HG03342 (cell line): ENCODE data around the gene CA4.

Experiments used
- ATAC-seq: cut with Tn5 transposase; IDR thresholded peaks from one replicate; pipeline ENCODE4 v1.9.1; 2021; ENCODE audit warnings: mild to moderate bottlenecking, moderate library complexity; ENCODE audit not compliant: unreplicated experiment

Gene CA4

DNA sequence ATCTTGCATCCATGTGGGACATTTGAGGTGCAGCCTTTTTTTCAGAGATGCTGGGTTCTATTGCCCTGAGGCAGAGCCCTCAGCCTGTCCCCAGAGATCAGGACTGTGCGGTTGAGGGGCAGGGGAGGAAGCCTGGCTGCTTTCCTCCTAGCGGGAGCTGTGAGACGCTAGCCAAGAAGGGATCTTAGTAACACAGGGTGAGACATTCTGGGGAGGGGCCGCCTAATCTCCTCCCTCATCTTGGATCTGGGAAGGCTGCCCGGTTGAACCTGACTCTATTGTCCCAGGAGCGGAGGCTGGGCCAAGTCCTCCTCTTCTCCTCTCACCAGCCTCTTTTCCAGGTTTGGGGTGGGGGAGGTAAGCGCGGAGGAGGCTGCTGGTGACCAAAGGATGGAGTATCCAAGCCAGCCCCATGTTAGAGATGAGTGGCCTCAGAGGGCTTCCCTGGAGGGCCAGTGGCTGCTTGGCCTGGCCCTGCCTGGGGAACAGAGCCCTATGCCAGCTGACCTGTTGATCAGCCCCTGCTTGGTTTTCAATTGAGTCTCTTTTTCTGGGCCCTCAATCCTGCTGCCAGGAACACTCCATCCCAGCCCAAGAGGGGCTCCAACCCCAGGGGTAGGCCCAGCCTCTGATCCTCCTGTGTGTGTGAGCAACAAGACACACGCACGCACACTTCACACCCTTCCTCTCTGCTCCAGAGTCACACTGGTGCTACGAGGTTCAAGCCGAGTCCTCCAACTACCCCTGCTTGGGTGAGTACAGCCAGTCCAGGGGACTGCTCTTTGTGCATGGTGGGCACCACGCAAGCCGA is 5.0 kb downstream of the CA4 start:
- no peak for ATAC-seq

DNA sequence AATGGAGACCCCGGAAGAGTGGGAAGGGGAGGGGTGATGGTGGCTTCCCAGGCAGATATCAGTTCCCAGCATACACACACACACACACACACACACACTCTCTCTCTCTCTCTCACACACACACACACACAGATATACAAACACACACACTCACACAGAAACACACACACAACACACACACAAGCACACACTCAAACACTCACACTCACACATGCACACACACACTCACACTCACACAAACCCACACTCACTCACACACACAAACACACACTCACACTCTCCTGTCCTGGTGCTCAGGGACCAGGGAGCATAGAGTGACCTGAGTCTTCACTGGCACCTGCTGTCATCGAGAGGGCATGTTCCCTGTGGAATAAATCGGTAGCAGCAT is 5.6 kb downstream of the CA4 start:
- ATAC-seq = no peak

DNA sequence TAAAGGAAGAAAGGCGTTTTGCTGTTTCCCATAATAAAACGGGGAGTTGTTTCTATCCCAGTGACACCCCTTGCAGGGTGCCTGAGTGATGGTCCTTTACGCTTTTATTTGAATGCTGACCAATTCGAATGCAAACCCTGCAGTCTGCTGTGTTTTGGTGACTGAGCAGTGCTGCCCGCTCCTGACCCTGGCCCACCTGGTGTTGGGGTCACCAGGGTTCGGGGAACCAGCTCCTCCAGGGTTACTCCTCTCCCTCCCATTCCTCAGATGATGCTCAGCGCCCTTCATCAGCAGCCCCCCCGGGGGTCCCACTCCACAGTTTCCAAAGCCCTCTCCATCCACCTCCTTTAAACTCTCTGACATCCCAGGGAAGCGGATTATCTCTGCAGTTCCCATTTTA is 6.0 kb downstream of the CA4 start:
- no peak for ATAC-seq

DNA sequence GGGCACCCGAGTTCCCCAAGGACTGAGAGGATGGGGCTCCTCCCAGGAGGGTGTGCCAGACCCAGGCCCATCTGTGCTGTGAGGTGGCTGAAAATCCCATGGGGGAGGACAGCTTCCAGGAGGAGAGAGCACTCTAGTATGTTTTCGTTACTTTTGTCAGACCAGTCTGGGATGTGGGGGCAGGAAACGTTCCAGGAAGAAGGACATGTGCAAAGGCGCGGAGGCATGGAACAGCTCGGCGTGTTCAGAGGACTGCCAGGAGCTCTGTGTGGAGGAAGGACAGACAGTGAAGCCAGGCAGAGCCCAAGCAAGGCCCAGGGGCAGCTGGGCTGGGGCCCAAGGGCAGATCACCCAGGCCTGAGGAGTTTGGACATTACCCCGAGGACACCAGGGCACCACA is 7.0 kb downstream of the CA4 start:
- ATAC-seq = no peak

DNA sequence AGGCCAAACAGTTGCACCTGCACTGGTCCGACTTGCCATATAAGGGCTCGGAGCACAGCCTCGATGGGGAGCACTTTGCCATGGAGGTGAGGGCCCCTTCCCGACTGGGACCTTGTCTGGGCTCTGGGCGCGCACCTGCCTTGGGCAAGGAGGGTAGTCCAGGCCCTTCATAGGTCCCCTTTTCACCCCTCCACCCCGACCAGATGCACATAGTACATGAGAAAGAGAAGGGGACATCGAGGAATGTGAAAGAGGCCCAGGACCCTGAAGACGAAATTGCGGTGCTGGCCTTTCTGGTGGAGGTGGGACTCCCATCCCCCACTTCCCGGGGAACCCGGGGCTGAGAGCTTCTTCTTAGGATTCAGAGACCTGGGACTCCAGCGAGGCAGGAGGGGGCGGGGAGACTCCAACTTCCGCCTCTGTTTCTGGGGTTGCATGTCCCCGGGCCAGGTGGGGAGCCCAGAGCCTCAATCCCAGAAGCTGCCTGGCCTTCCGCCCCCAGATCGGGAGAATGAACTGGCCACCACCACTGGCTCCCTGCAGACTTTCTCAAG is 7.8 kb downstream of the CA4 start:
- ATAC-seq = no peak

- no peak for ATAC-seq
These were observed 9.1 kb downstream of the CA4 start for GRCh38 chr17:60158751-60159478.

- ATAC-seq = no peak
These were observed 9.7 kb downstream of the CA4 start for GRCh38 chr17:60159479-60159866.

DNA sequence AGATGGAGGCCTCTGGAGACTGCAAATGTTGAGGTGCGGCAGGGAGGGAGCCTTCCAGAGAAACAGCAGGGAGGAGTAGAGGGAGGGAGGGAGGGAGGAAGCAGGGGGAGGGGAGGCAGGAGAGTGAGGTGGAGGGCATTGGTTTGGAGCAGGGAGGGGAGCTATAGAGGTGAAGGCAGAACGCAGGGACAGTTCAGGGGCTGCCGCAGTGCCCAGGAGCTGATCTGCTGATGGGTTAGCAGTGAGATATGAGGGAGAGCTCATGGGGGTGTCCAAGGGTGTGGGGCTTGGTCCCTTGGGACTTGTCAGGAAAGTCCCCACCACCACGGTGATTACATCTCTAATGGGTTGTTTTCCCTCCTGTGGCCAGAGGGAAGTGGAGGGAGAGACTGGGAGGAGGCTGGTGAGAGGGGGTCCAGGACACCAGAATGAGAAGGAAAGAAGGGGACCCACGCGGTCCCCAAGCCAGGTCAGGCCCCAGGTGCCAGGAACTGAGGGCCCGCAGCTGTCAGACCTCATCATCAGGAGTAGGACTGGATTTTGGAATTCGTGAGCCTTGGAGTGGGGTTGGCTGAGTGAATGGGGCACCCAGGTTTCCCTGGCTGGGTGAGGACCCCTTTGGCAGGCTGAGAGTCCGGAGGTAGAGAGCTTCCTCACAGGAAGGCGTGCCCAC is 11.2 kb downstream of the CA4 start:
- no peak for ATAC-seq

- no peak for ATAC-seq
These were observed 12.0 kb downstream of the CA4 start for GRCh38 chr17:60161598-60162330.

GRCh38 chr17:60163108-60163784 is 13.5 kb downstream of the CA4 start:
- no peak for ATAC-seq

DNA sequence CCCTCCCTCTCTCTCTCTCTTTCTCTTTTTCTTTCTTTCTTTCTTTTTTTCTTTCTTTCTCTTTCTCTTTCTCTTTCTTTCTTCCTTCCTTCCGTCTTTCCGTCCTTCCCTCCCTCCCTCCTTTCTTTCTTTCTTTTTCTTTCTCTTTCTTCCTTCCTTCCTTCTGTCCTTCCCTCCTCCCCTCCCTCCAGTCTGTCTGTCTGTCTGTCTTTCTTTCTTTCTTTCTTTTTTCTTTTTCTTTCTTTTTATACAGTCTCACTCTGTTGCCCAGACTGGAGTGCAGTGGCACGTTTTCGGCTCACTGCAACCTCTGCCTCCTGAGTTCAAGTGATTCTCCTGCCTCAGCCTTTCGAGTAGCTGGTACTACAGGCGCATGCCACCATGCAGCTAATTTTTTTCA is 14.4 kb downstream of the CA4 start:
- no peak for ATAC-seq

- ATAC-seq = no peak
These were observed 14.9 kb downstream of the CA4 start for GRCh38 chr17:60164697-60165096.

DNA sequence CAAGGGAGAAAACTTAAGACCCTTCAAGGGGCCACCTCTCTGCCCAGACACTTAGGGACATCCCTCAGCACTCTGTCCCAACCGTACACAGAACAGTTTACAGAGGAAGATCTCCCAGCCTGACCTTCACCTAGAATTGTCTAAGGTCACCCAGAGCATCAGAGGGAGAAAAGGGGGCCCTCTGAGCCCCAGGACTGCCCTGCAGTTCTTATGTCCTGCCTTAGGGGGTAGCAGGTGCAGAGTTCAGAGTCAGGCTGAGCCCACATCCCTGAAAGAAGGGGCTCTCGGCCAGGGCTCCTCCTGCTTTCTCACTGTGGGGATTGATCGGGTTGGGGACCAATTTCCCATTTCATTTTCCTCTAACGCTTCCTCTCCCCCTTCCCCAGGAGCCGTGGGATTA is 15.4 kb downstream of the CA4 start:
- no peak for ATAC-seq

GRCh38 chr17:60165971-60166370 is 16.2 kb downstream of the CA4 start:
- no peak for ATAC-seq

GRCh38 chr17:60167065-60167741 is 17.4 kb downstream of the CA4 start:
- no peak for ATAC-seq

DNA sequence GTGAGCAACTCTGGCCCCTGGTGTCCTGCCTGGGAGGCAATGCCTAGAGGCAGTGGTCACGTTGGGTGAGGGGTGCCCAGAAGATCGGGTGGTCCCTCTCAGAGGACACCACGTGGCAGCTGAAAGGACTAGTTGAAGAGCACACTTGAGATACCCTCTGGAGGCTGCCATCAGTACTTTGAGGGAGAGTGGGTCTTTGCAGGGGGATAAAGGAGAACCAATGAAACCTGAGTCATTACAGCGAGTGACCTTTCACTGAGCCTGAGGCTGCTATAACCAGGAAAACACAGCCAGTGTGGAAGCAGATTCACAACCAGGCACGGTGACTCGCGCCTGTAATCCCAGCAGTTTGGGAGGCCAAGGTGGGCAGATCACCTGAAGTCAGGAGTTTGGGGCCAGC is 18.9 kb downstream of the CA4 start:
- no peak for ATAC-seq

DNA sequence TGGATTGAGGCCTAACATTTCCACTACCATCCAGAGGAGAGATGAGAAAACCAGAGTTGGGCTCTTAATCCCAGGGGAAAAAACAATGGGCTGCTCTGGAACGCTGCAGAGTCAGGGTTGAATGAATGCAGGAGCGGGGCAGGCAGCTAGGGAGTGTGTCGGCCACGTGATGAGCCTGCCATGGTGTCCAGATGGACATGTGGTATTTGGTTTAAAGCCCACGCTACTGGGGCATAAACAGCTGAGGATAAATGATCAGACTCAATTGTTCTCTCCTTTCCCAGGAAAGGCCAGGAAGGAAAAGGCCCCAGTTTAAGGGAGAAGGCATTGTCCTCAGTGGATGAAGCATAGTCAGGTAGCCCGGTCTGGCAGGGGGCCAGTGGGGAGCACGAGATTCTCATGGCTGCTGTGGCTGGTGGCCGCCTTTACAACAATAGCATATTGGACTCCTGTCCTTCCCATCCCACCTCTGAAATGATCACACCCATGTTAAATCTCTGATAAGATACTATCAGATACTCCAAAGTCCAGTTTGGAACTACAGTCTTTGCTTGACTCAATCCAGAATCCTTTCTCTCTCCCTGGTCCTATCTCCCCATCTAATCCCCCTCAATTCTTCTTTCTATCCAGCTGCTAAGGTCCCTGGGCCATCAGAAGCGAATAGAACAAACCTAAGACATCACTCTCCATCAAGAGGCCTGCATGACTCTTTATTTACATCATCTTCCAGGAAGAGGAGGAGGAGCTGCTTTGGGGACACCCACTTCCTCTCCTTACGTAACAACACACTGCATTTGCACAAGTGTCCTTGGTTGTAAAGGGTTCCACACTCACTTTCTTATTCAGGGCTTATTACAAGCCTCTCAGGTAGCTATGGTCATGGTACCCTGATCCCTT is 20.4 kb downstream of the CA4 start:
- ATAC-seq = no peak

GRCh38 chr17:60170835-60171752 is 21.3 kb downstream of the CA4 start:
- ATAC-seq = no peak
